ENCODE measurements around the gene PLCB1. TPM values are rescaled to one million over a fixed set of nuclear protein-coding genes. Genes with fewer than 3 reads are reported as not detected.

The PLCB1 gene
- total RNA-seq, 1 donor from 2014 or later, result 10.7 TPM

DNA sequence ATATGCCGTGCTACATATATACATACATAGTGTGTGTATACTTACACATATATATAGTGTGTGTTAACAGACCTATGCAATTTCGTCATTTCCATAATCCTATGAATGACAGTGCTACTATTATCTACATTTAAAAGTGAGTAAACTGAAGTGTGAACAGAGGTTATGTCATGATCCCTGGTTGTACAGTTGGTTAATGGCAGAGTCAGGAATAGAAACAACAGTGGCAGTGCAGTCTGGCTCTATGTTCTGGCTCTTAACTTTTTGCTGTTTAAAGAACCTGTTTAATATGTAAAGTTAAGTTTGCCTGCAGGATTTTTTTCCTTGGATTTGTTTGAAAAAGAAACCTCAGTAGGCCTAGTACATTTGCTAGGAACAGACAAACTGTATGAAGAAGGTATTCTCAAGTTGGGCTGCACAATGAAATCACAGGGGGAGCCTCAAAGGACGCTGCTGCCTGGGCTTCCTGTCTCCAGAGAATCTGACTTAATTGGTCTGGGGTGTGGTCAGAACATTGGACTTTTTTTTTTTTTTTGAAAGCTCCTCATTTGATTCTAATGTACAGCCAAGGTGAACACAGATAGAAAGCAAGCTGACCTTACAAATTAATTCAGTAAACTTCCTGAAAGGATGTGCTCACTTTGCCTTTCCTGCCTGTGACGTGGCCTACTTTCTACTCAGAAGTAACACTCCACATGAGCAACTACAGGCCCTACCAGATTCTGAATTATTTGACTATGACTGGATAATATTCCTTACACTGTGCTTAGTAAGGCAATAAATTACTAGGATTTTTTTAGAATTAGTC, 29.4 kb downstream of the PLCB1 start:
- Mint-ChIP-seq H3K27me3 (ENCODE audit: low read depth, unreplicated experiment) (peaks cover 1% of the 10 kb centered on the region), H3K27ac (ENCODE audit: unreplicated experiment) (peak overlapping the region; percentile 15), H3K4me3 (ENCODE audit: unreplicated experiment) (no peak overlapping the region), H3K9me3 (ENCODE audit: unreplicated experiment) (peaks cover 7% of the 10 kb centered on the region), H3K4me1 (ENCODE audit: low read depth, unreplicated experiment) (peaks cover 12% of the 10 kb centered on the region), H3K36me3 (ENCODE audit: low read depth, unreplicated experiment) (peaks cover 4% of the 10 kb centered on the region)
- Histone ChIP-seq H3K9me3 (ENCODE audit: insufficient read depth, low read depth, low read length) (no peaks in the 10 kb centered on the region), H4K20me1 (ENCODE audit: insufficient read depth, low read length) (no peaks in the 10 kb centered on the region), H3K4me2 (ENCODE audit: low read length) (no peak overlapping the region), H3K27me3 (ENCODE audit: insufficient read depth, low read length) (peaks cover 8% of the 10 kb centered on the region), H3K4me3 (ENCODE audit: insufficient read depth, low read depth, low read length) (no peak overlapping the region), H3K79me2 (ENCODE audit: insufficient read depth, low read length) (no peaks in the 10 kb centered on the region), H2AFZ (ENCODE audit: low read depth, low read length) (no peak overlapping the region), H3K9ac (ENCODE audit: low read length) (no peak overlapping the region), H3K27ac (ENCODE audit: low read depth, low read length) (no peak overlapping the region), H3K4me1 (ENCODE audit: insufficient read depth, low read length) (peaks cover 7% of the 10 kb centered on the region), H3K36me3 (ENCODE audit: insufficient read depth, low read length) (no peaks in the 10 kb centered on the region)
- TF ChIP-seq, protein P1, sequence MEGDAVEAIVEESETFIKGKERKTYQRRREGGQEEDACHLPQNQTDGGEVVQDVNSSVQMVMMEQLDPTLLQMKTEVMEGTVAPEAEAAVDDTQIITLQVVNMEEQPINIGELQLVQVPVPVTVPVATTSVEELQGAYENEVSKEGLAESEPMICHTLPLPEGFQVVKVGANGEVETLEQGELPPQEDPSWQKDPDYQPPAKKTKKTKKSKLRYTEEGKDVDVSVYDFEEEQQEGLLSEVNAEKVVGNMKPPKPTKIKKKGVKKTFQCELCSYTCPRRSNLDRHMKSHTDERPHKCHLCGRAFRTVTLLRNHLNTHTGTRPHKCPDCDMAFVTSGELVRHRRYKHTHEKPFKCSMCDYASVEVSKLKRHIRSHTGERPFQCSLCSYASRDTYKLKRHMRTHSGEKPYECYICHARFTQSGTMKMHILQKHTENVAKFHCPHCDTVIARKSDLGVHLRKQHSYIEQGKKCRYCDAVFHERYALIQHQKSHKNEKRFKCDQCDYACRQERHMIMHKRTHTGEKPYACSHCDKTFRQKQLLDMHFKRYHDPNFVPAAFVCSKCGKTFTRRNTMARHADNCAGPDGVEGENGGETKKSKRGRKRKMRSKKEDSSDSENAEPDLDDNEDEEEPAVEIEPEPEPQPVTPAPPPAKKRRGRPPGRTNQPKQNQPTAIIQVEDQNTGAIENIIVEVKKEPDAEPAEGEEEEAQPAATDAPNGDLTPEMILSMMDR (IDR thresholded peaks at IDR 0.05; ENCODE audit: insufficient read depth, low read depth, low read length), result no peak
- no peak for TF ChIP-seq EZH2 (IDR thresholded peaks at IDR 0.05; ENCODE audit: insufficient read depth, low read length)
- no peak for FAIRE-seq
- DNase-seq (ENCODE audit: low read depth), result no peak

DNA sequence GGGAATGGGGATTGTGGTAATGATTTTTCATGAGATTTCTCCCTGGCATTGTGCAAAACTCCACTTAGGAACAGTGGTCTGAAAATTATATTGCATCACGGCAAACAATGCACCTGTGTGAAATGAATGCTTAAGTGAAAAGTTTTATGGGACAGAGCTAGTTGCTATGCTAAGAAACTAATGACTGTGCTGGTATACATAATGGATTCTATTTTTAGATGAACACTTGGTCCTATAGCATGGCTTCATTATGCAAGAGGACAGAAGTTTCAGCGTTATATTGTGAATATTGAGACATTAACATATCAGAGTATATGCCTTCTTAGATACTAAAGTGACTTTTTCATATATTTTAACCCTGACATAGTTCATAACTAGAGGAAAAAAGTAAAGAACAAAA, 30.5 kb downstream of the PLCB1 start:
- peaks cover 7% of the 10 kb centered on the region for H3K9me3 Mint-ChIP-seq (ENCODE audit: unreplicated experiment)
- no peak overlapping the region for H3K27ac ChIP-seq (ENCODE audit: low read depth, low read length)
- H3K36me3 ChIP-seq (ENCODE audit: insufficient read depth, low read length), result no peaks in the 10 kb centered on the region
- no peak overlapping the region for H3K27ac Mint-ChIP-seq (ENCODE audit: unreplicated experiment)
- TF ChIP-seq, protein P1 (IDR thresholded peaks at IDR 0.05; ENCODE audit: insufficient read depth, low read depth, low read length), result no peak
- no peak for TF ChIP-seq EZH2 (IDR thresholded peaks at IDR 0.05; ENCODE audit: insufficient read depth, low read length)
- no peaks in the 10 kb centered on the region for H3K4me1 ChIP-seq (ENCODE audit: insufficient read depth, low read length)
- no peak for DNase-seq (ENCODE audit: low read depth)
- H3K27me3 Mint-ChIP-seq (ENCODE audit: low read depth, unreplicated experiment), result peaks cover 1% of the 10 kb centered on the region
- H2AFZ ChIP-seq (ENCODE audit: low read depth, low read length), result no peak overlapping the region
- no peak overlapping the region for H3K4me2 ChIP-seq (ENCODE audit: low read length)
- FAIRE-seq, result no peak
- no peaks in the 10 kb centered on the region for H3K9me3 ChIP-seq (ENCODE audit: insufficient read depth, low read depth, low read length)
- H3K4me1 Mint-ChIP-seq (ENCODE audit: low read depth, unreplicated experiment), result peaks cover 5% of the 10 kb centered on the region
- no peak overlapping the region for H3K4me3 Mint-ChIP-seq (ENCODE audit: unreplicated experiment)
- H3K27me3 ChIP-seq (ENCODE audit: insufficient read depth, low read length), result peaks cover 8% of the 10 kb centered on the region
- H4K20me1 ChIP-seq (ENCODE audit: insufficient read depth, low read length), result no peaks in the 10 kb centered on the region
- no peak overlapping the region for H3K9ac ChIP-seq (ENCODE audit: low read length)
- H3K79me2 ChIP-seq (ENCODE audit: insufficient read depth, low read length), result no peaks in the 10 kb centered on the region
- no peak overlapping the region for H3K4me3 ChIP-seq (ENCODE audit: insufficient read depth, low read depth, low read length)
- peaks cover 4% of the 10 kb centered on the region for H3K36me3 Mint-ChIP-seq (ENCODE audit: low read depth, unreplicated experiment)

DNA sequence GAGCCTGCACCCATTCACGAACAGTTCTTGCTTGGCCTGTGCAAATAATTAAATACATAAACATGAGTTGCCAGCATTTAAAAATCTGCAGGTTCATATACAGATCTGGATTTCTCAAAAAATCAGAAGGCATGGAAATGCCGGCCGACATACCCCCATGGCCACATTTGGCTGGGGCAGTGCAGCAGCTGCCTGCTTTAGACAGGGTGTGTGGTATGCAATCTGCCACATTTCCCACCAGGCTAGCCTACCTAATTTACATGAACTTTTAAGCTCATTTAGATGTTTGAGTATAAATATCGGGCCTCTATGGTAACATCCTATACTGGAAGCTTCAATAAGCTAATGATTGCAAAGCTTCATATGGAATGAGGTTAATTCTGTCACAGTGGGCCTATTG, 31.5 kb downstream of the PLCB1 start:
- H3K36me3 ChIP-seq (ENCODE audit: insufficient read depth, low read length), result no peaks in the 10 kb centered on the region
- no peaks in the 10 kb centered on the region for H3K4me1 ChIP-seq (ENCODE audit: insufficient read depth, low read length)
- peaks cover 8% of the 10 kb centered on the region for H3K27me3 ChIP-seq (ENCODE audit: insufficient read depth, low read length)
- FAIRE-seq (no peak), DNase-seq (ENCODE audit: low read depth) (no peak)
- Mint-ChIP-seq H3K27me3 (ENCODE audit: low read depth, unreplicated experiment) (peaks cover 1% of the 10 kb centered on the region), H3K9me3 (ENCODE audit: unreplicated experiment) (peaks cover 3% of the 10 kb centered on the region), H3K4me3 (ENCODE audit: unreplicated experiment) (no peak overlapping the region), H3K4me1 (ENCODE audit: low read depth, unreplicated experiment) (peaks cover 5% of the 10 kb centered on the region), H3K27ac (ENCODE audit: unreplicated experiment) (no peak overlapping the region), H3K36me3 (ENCODE audit: low read depth, unreplicated experiment) (peaks cover 4% of the 10 kb centered on the region)
- H3K9me3 ChIP-seq (ENCODE audit: insufficient read depth, low read depth, low read length), result no peaks in the 10 kb centered on the region
- no peak for TF ChIP-seq EZH2 (IDR thresholded peaks at IDR 0.05; ENCODE audit: insufficient read depth, low read length)
- TF ChIP-seq, protein P1 (IDR thresholded peaks at IDR 0.05; ENCODE audit: insufficient read depth, low read depth, low read length), result no peak
- no peaks in the 10 kb centered on the region for H4K20me1 ChIP-seq (ENCODE audit: insufficient read depth, low read length)
- no peak overlapping the region for H3K4me2 ChIP-seq (ENCODE audit: low read length)
- no peak overlapping the region for H3K27ac ChIP-seq (ENCODE audit: low read depth, low read length)
- no peak overlapping the region for H2AFZ ChIP-seq (ENCODE audit: low read depth, low read length)
- H3K4me3 ChIP-seq (ENCODE audit: insufficient read depth, low read depth, low read length), result no peak overlapping the region
- H3K79me2 ChIP-seq (ENCODE audit: insufficient read depth, low read length), result no peaks in the 10 kb centered on the region
- no peak overlapping the region for H3K9ac ChIP-seq (ENCODE audit: low read length)

Data from astrocyte (in vitro differentiated cells and primary cell).